SH-SY5Y (cell line): ENCODE measurements around the gene TF.

Experiments used
- GATA2 ChIP-seq: IDR thresholded peaks from 2 replicates; pipeline ENCODE4 v1.6.1; 2011; ENCODE audit warnings: mild to moderate bottlenecking, low read depth, low read length
- GATA3 ChIP-seq: IDR thresholded peaks from 2 replicates; pipeline ENCODE4 v1.6.1; 2011; ENCODE audit warnings: low read depth, mild to moderate bottlenecking, low read length, moderate library complexity

- TF ChIP-seq GATA2: no peak
- TF ChIP-seq GATA3: no peak
Measured at GRCh38 chr3:133742351-133743091, 3.7 kb upstream of the TF start.
